H9 (cell line): ENCODE data around the gene USP12. TPM values are rescaled to one million over a fixed set of nuclear protein-coding genes. Genes with fewer than 3 reads are reported as not detected.

Experiments used
- DNase-seq: peaks from one replicate; pipeline ENCODE4 v3.0.0-alpha.2; 2017
- H2AFZ ChIP-seq: one replicate; pipeline ENCODE4 v1.6.1; 2013; ENCODE audit warnings: mild to moderate bottlenecking, low read length, control low read depth, moderate library complexity
- H2AK5ac ChIP-seq: 2 replicates; pipeline ENCODE4 v1.6.1; 2013; ENCODE audit warnings: low read length, control low read depth, mixed read lengths; ENCODE audit not compliant: insufficient read length
- H2BK120ac ChIP-seq: one replicate; pipeline ENCODE4 v1.6.1; 2013; ENCODE audit warnings: low read depth, mild to moderate bottlenecking, low read length, control low read depth, inconsistent platforms; ENCODE audit not compliant: poor library complexity, severe bottlenecking
- H2BK12ac ChIP-seq: 2 replicates; pipeline ENCODE4 v1.6.1; 2013; ENCODE audit warnings: low read length, control low read depth, mixed read lengths, low read depth; ENCODE audit not compliant: insufficient read length
- H2BK15ac ChIP-seq: 2 replicates; pipeline ENCODE4 v1.6.1; 2013; ENCODE audit warnings: low read depth, low read length, control low read depth
- H2BK20ac ChIP-seq: one replicate; pipeline ENCODE4 v1.6.1; 2013; ENCODE audit warnings: low read depth, mild to moderate bottlenecking, low read length, control low read depth, inconsistent platforms; ENCODE audit not compliant: poor library complexity, severe bottlenecking
- H2BK5ac ChIP-seq: 2 replicates; pipeline ENCODE4 v1.6.1; 2013; ENCODE audit warnings: low read length, control low read depth, mixed read lengths; ENCODE audit not compliant: insufficient read length
- H3K14ac ChIP-seq: 2 replicates; pipeline ENCODE4 v1.6.1; 2013; ENCODE audit warnings: low read length, control low read depth; ENCODE audit not compliant: insufficient read depth
- H3K18ac ChIP-seq: 2 replicates; pipeline ENCODE4 v1.6.1; 2013; ENCODE audit warnings: low read depth, mild to moderate bottlenecking, mixed read lengths, low read length, control low read depth; ENCODE audit not compliant: insufficient read length
- H3K23ac ChIP-seq: 2 replicates; pipeline ENCODE4 v1.6.1; 2013; ENCODE audit warnings: low read length, control low read depth, mixed read lengths, low read depth; ENCODE audit not compliant: insufficient read length
- H3K23me2 ChIP-seq: 2 replicates; pipeline ENCODE4 v1.6.1; 2013; ENCODE audit warnings: low read depth, mild to moderate bottlenecking, mixed read lengths, low read length, control low read depth; ENCODE audit not compliant: insufficient read length, poor library complexity, severe bottlenecking
- H3K27ac ChIP-seq: 2 replicates; pipeline ENCODE4 v1.5.1; 2013; ENCODE audit warnings: low read length, control low read depth, mixed read lengths, low read depth; ENCODE audit not compliant: insufficient read length
- H3K27me3 ChIP-seq: 2 replicates; pipeline ENCODE4 v1.6.1; 2013; ENCODE audit warnings: low read length, control low read depth, inconsistent platforms; ENCODE audit not compliant: insufficient read depth
- H3K4ac ChIP-seq: 2 replicates; pipeline ENCODE4 v1.6.1; 2013; ENCODE audit warnings: low read depth, mild to moderate bottlenecking, control low read depth, inconsistent platforms, low read length, moderate library complexity
- H3K4me1 ChIP-seq: 2 replicates; pipeline ENCODE4 v1.6.1; 2013; ENCODE audit warnings: low read length, control low read depth, inconsistent platforms; ENCODE audit not compliant: insufficient read depth
- H3K4me2 ChIP-seq: 2 replicates; pipeline ENCODE4 v1.6.1; 2013; ENCODE audit warnings: low read length, control low read depth, mixed read lengths; ENCODE audit not compliant: insufficient read length, insufficient read depth
- H3K56ac ChIP-seq: 2 replicates; pipeline ENCODE4 v1.6.1; 2013; ENCODE audit warnings: low read depth, mild to moderate bottlenecking, mixed read lengths, low read length, control low read depth; ENCODE audit not compliant: insufficient read length
- H3K79me1 ChIP-seq: 2 replicates; pipeline ENCODE4 v1.6.1; 2013; ENCODE audit warnings: low read depth, mild to moderate bottlenecking, moderate library complexity, low read length, control low read depth, inconsistent platforms; ENCODE audit not compliant: insufficient read depth, poor library complexity, severe bottlenecking
- H3K79me2 ChIP-seq: 2 replicates; pipeline ENCODE4 v1.6.1; 2013; ENCODE audit warnings: low read length, control low read depth, inconsistent platforms; ENCODE audit not compliant: insufficient read depth
- H3K9ac ChIP-seq: 2 replicates; pipeline ENCODE4 v1.6.1; 2013; ENCODE audit warnings: low read length, control low read depth, mixed read lengths; ENCODE audit not compliant: insufficient read length; ENCODE audit errors: extremely low read depth
- H3K9me3 ChIP-seq: one replicate; pipeline ENCODE4 v1.6.1; 2013; ENCODE audit warnings: low read depth, low read length, inconsistent platforms; ENCODE audit not compliant: control insufficient read depth
- H3T11ph ChIP-seq: one replicate; pipeline ENCODE4 v1.6.1; 2013; ENCODE audit warnings: mild to moderate bottlenecking, low read length, control low read depth, inconsistent platforms
- H4K20me1 ChIP-seq: one replicate; pipeline ENCODE4 v1.6.1; 2013; ENCODE audit not compliant: control insufficient read depth, insufficient read length, insufficient read depth
- H4K5ac ChIP-seq: 2 replicates; pipeline ENCODE4 v1.6.1; 2013; ENCODE audit warnings: low read depth, mild to moderate bottlenecking, mixed read lengths, low read length, control low read depth; ENCODE audit not compliant: insufficient read length
- H4K8ac ChIP-seq: replicated peaks from 2 replicates; pipeline ENCODE4 v1.6.1; 2013; ENCODE audit warnings: low read length, control low read depth, mixed read lengths, low read depth; ENCODE audit not compliant: insufficient read length
- H4K91ac ChIP-seq: 2 replicates; pipeline ENCODE4 v1.6.1; 2013; ENCODE audit warnings: low read depth, mild to moderate bottlenecking, moderate library complexity, mixed read lengths, low read length, control low read depth; ENCODE audit not compliant: insufficient read length
- H3K27ac Mint-ChIP-seq, 3 experiments: 2 replicates in 2 of 3; 3 replicates in 1 of 3; pipeline ENCODE4 v1.8.0; 2020 to 2021; ENCODE audit warnings: mixed read lengths in 3 of 3, mild to moderate bottlenecking in 1 of 3, moderate library complexity in 1 of 3
- H3K27me3 Mint-ChIP-seq: 2 replicates; pipeline ENCODE4 v1.8.0; 2021; ENCODE audit warnings: low read depth, mild to moderate bottlenecking, moderate library complexity, mixed read lengths
- H3K36me3 Mint-ChIP-seq, 3 experiments: 2 replicates in 2 of 3; 3 replicates in 1 of 3; pipeline ENCODE4 v1.8.0; 2020 to 2021; ENCODE audit warnings: low read depth in 3 of 3, mixed read lengths in 3 of 3; ENCODE audit not compliant: insufficient read depth in 1 of 3
- H3K4me1 Mint-ChIP-seq, 2 experiments: 2 replicates each; pipeline ENCODE4 v1.8.0; 2020; ENCODE audit warnings: mixed read lengths in 2 of 2
- H3K4me3 Mint-ChIP-seq, 2 experiments: 2 replicates in 1 of 2; 3 replicates in 1 of 2; pipeline ENCODE4 v1.8.0; 2020 to 2021; ENCODE audit warnings: mild to moderate bottlenecking in 2 of 2, mixed read lengths in 2 of 2, moderate library complexity in 1 of 2
- H3K9me3 Mint-ChIP-seq, 2 experiments: 2 replicates in 1 of 2; 3 replicates in 1 of 2; pipeline ENCODE4 v1.8.0; 2020; ENCODE audit warnings: mild to moderate bottlenecking in 2 of 2, mixed read lengths in 2 of 2, moderate library complexity in 1 of 2
- total RNA-seq: library from RNA; stranded (reverse); gene quantifications from 2 replicates; pipeline ENCODE4 v1.2.1, GENCODE V29; 2021
- TF ChIP-seq, protein P1 (sequence below): fragments of 200-600 bp; sonication (generic); conservative IDR thresholded peaks from 3 replicates; pipeline ENCODE4 v1.8.0; 2021; ENCODE audit warnings: antibody characterized with exemption, mild to moderate bottlenecking

The USP12 gene
- total RNA-seq, 1 experiment from 2014 or later: 24.8 TPM

GRCh38 chr13:27189192-27189591 lies 17.6 kb upstream of the USP12 start:
- H2AFZ ChIP-seq: no peak overlapping the region
- H3K4me2 ChIP-seq: no peak overlapping the region
- H3K56ac ChIP-seq: no peak overlapping the region

More at GRCh38 chr13:27189192-27189591, 17.6 kb upstream of the USP12 start:
- Mint-ChIP-seq H3K36me3 (no peaks in the 10 kb centered on the region), H3K4me1 (peaks cover 4 to 10% of the 10 kb centered on the region in 2 experiments), H3K4me3 (no peak overlapping the region), H3K27ac (no peak overlapping the region), H3K27me3 (no peaks in the 10 kb centered on the region), H3K9me3 (no peaks in the 10 kb centered on the region)
- Histone ChIP-seq H3K9ac (no peak overlapping the region), H3K18ac (no peak overlapping the region), H3K79me1 (no peaks in the 10 kb centered on the region), H2BK5ac (no peak overlapping the region), H4K5ac (no peak overlapping the region), H4K20me1 (no peaks in the 10 kb centered on the region), H2AK5ac (no peak overlapping the region), H2BK120ac (no peak overlapping the region), H4K8ac (no peak overlapping the region), H2BK15ac (no peak overlapping the region), H3K27ac (no peak overlapping the region), H2BK12ac (no peak overlapping the region), H3K23ac (no peak overlapping the region), H3K4ac (no peak overlapping the region), H4K91ac (no peak overlapping the region), H3K23me2 (no peaks in the 10 kb centered on the region), H3K27me3 (no peaks in the 10 kb centered on the region), H3K9me3 (no peaks in the 10 kb centered on the region), H3K14ac (no peak overlapping the region), H3K79me2 (no peaks in the 10 kb centered on the region), H3T11ph (no peak overlapping the region), H2BK20ac (no peak overlapping the region), H3K4me1 (no peaks in the 10 kb centered on the region; the same call in 1 of the 2 replicates)
- TF ChIP-seq, protein P1, sequence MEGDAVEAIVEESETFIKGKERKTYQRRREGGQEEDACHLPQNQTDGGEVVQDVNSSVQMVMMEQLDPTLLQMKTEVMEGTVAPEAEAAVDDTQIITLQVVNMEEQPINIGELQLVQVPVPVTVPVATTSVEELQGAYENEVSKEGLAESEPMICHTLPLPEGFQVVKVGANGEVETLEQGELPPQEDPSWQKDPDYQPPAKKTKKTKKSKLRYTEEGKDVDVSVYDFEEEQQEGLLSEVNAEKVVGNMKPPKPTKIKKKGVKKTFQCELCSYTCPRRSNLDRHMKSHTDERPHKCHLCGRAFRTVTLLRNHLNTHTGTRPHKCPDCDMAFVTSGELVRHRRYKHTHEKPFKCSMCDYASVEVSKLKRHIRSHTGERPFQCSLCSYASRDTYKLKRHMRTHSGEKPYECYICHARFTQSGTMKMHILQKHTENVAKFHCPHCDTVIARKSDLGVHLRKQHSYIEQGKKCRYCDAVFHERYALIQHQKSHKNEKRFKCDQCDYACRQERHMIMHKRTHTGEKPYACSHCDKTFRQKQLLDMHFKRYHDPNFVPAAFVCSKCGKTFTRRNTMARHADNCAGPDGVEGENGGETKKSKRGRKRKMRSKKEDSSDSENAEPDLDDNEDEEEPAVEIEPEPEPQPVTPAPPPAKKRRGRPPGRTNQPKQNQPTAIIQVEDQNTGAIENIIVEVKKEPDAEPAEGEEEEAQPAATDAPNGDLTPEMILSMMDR: no peak
- no peak for DNase-seq
